Activated CD4-positive, alpha-beta T cell treated with anti-CD3 and anti-CD28 coated beads for 36 hours (primary cell): ENCODE measurements around the gene NHLRC4. TPM values are rescaled to one million over a fixed set of nuclear protein-coding genes. Genes with fewer than 3 reads are reported as not detected.

Experiments used
- ATAC-seq: fragments of 200-7000 bp; cut with Tn5 transposase; one replicate; pipeline ENCODE4 v1.10.0; 2021; ENCODE audit warnings: mild to moderate bottlenecking, moderate library complexity
- CTCF ChIA-PET: fragments of 350-600 bp; sonication (Branson Sonifier 250); formaldehyde crosslinking; loops from one replicate; lab custom pipeline; 2021; ENCODE audit warnings: antibody characterized with exemption; lab: Charles Lee
- POLR2A ChIA-PET: fragments of 350-600 bp; sonication (Branson Sonifier 250); formaldehyde crosslinking; loops from one replicate; lab custom pipeline; 2021; ENCODE audit warnings: antibody characterized with exemption, inconsistent platforms; lab: Charles Lee
- DNase-seq: peaks from one replicate; pipeline ENCODE4 v3.0.0-alpha.2; 2020
- H3K27ac Mint-ChIP-seq: one replicate; pipeline ENCODE4 v1.8.0; 2021; ENCODE audit warnings: mixed read lengths
- H3K27me3 Mint-ChIP-seq: one replicate; pipeline ENCODE4 v1.8.0; 2021; ENCODE audit warnings: mixed read lengths
- H3K36me3 Mint-ChIP-seq: one replicate; pipeline ENCODE4 v1.8.0; 2021; ENCODE audit warnings: low read depth, mixed read lengths
- H3K4me1 Mint-ChIP-seq: one replicate; pipeline ENCODE4 v1.8.0; 2021; ENCODE audit warnings: mixed read lengths
- H3K4me3 Mint-ChIP-seq: one replicate; pipeline ENCODE4 v1.8.0; 2021; ENCODE audit warnings: mild to moderate bottlenecking, moderate library complexity, mixed read lengths
- H3K9me3 Mint-ChIP-seq: one replicate; pipeline ENCODE4 v1.8.0; 2021; ENCODE audit warnings: low read depth, mixed read lengths
- intact Hi-C, 2 experiments: fragments of 100-400 bp; cut with DNase I in 1 of 2; cut with micrococcal nuclease in 1 of 2; formaldehyde crosslinking; loops; one replicate each; pipeline versions ENCODE4 v1.14.2 to v1.15.1; 2022 to 2024; cut with DNase I, micrococcal nuclease
- total RNA-seq, 2 experiments: library from RNA; stranded (reverse); gene quantifications; one replicate each; pipeline ENCODE4 v1.2.3, GENCODE V29; 2021

The NHLRC4 gene
- total RNA-seq, 2 experiments from 2014 or later, result 0.19 to 0.87 TPM

DNA sequence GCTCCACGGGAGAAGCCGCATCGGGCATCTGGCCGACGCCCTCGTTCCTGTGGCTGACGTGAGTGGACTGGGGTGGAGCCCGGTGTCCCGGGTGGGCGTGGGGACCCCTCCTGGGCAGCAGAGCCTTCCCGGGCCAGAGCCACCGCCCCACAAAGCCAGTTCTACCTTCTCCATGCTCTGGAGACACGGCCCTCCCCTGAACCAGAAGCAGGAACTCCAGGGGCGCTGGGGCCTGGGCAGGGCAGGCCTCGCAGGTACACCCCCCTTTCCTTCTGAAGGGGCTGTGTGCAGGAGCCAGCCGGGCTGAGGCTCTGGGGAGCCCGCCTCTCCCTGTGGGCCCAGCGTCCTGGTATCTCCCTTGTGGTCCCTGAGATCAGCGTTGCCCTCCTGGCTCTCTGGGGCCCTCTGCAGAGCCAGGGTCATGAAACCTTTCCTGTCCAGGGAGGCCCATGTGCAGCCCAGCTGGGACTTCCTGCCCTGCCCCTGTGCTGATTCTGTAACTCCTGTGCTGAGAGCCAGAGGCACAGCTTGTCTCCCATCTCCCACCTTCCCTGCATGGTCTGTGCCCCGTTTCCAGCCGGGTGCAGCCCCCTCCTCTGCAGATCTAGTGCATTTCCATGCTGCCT lies 9.5 kb downstream of the NHLRC4 start:
- peaks cover 4% of the 10 kb centered on the region for H3K4me1 Mint-ChIP-seq

DNA sequence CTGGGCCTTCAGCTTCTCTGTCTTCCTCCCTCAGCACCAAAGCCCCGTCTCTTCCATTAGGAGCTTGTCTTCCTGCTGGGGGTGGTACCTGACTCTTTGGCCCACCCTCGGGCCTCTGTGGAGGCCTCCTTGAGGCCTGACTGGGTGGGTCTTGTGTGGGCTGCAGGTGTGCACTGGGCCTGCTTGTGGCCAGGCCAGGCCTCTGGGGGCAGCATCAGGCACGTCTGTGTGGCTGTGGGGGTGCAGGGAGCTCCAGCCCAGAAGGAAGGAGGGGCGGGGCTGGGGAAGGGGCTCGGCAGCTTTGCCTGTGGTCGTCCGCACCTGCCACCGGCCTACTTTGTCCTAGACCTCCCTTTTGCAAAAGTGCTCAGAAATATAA lies 10.0 kb downstream of the NHLRC4 start:
- DNase-seq, result no peak
- Mint-ChIP-seq H3K4me1 (no peaks in the 10 kb centered on the region), H3K27me3 (no peaks in the 10 kb centered on the region), H3K4me3 (no peak overlapping the region), H3K9me3 (no peaks in the 10 kb centered on the region), H3K36me3 (no peaks in the 10 kb centered on the region), H3K27ac (no peak overlapping the region)
- ChIA-PET CTCF (interaction anchor here (0.6 to 0.7 kb wide), 2 partner anchors 32 to 248 kb away, joined by 3 to 4 read pairs; no protein-coding TSS in a partner anchor), POLR2A (no interaction called here)
- ATAC-seq, result no peak
- intact Hi-C loops, result no loop called here

More for the DNA sequence above, 9.5 kb downstream of the NHLRC4 start:
- DNase-seq, result no peak
- no peak for ATAC-seq
- intact Hi-C loops, result no loop called here
- H3K9me3 Mint-ChIP-seq, result no peaks in the 10 kb centered on the region
- H3K27ac Mint-ChIP-seq, result no peak overlapping the region
- H3K27me3 Mint-ChIP-seq, result no peaks in the 10 kb centered on the region
- no peak overlapping the region for H3K4me3 Mint-ChIP-seq
- ChIA-PET POLR2A (no interaction called here), CTCF (interaction anchor here (0.6 to 0.7 kb wide), 2 partner anchors 33 to 248 kb away, joined by 3 to 4 read pairs; no protein-coding TSS in a partner anchor)
- no peaks in the 10 kb centered on the region for H3K36me3 Mint-ChIP-seq

GRCh38 chr16:577796-578195 lies 11.0 kb downstream of the NHLRC4 start:
- Mint-ChIP-seq H3K9me3 (no peaks in the 10 kb centered on the region), H3K36me3 (no peaks in the 10 kb centered on the region), H3K27me3 (no peaks in the 10 kb centered on the region), H3K4me3 (no peak overlapping the region), H3K4me1 (no peaks in the 10 kb centered on the region), H3K27ac (no peak overlapping the region)
- DNase-seq (no peak), ATAC-seq (no peak)
- intact Hi-C loops, result loop anchor here (2.0 kb wide), 2 partner anchors 33 to 91 kb away; partner anchors contain the start of gene RHOT2 (in 1 of the 2)
- CTCF ChIA-PET, result no interaction called here
- POLR2A ChIA-PET, result no interaction called here

DNA sequence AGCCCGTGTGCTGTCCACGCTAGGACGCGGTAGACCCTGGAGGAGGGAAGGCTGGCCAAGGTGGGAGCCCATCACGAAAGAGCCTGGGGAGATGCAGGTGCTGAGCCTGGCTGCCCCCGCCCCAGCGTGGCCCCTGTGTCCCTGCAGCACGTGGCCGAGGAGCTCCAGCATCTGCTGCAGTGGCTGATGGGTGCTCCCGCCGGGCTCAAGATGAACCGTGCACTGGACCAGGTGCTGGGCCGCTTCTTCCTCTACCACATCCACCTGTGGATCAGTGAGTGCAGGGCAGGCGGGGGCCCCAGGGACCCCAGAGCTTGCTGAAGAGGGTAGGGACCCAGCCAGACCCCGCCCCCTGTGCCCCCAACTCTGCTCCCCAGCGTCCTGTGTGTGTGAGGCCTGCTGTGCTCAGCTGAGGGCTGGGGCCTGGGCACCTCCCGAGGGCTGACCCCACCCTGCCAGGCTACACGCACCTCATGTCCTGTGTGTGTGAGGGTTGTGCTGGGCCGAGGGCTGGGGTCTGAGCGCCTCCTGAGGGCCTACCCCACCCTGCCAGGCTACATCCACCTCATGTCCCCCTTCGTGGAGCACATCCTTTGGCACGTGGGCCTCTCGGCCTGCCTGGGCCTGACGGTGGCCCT lies 11.5 kb downstream of the NHLRC4 start:
- Mint-ChIP-seq H3K4me3 (no peak overlapping the region), H3K9me3 (no peaks in the 10 kb centered on the region), H3K4me1 (no peaks in the 10 kb centered on the region), H3K36me3 (no peaks in the 10 kb centered on the region), H3K27me3 (no peaks in the 10 kb centered on the region), H3K27ac (no peak overlapping the region)
- CTCF ChIA-PET, result no interaction called here
- POLR2A ChIA-PET, result no interaction called here
- DNase-seq (no peak), ATAC-seq (no peak)
- intact Hi-C loops, result loop anchor here (2.0 kb wide), 2 partner anchors 32 to 90 kb away; partner anchors contain the start of gene RHOT2 (in 1 of the 2)

DNA sequence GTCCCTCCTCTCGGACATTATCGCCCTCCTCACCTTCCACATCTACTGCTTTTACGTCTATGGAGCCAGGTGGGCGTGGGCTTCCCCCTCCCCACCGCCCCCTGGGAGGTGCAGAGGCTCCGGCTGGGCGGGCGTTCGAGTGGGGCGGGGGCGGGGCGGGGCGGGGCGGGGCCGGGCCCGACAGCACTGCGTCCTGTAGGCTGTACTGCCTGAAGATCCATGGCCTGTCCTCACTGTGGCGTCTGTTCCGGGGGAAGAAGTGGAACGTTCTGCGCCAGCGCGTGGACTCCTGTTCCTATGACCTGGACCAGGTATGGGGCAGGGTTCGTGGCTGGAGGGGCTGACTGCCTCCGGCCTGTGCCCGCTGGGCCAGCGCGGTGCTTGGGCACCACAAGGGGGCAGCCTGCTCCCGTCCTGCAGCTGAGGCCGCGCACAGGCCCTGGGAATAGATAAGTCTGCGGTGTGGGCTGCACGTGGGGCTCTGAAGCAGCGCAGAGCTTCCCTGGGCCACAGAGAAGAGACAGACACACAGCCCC lies 12.1 kb downstream of the NHLRC4 start:
- ChIA-PET CTCF (interaction anchor here (0.9 kb wide), 1 partner anchor 26 kb away, joined by 4 read pairs; no protein-coding TSS in a partner anchor), POLR2A (no interaction called here)
- intact Hi-C loops, result loop anchor here (1.0 to 2.0 kb wide), 5 partner anchors 32 to 105 kb away; partner anchors contain the start of genes JMJD8 (in 1 of the 2) and RHOT2 (in 1 of the 2)
- Mint-ChIP-seq H3K27me3 (no peaks in the 10 kb centered on the region), H3K9me3 (no peaks in the 10 kb centered on the region), H3K4me1 (no peaks in the 10 kb centered on the region), H3K36me3 (no peaks in the 10 kb centered on the region), H3K27ac (no peak overlapping the region), H3K4me3 (no peak overlapping the region)
- peak; percentile 94 for ATAC-seq
- DNase-seq, result peak; percentile 85

DNA sequence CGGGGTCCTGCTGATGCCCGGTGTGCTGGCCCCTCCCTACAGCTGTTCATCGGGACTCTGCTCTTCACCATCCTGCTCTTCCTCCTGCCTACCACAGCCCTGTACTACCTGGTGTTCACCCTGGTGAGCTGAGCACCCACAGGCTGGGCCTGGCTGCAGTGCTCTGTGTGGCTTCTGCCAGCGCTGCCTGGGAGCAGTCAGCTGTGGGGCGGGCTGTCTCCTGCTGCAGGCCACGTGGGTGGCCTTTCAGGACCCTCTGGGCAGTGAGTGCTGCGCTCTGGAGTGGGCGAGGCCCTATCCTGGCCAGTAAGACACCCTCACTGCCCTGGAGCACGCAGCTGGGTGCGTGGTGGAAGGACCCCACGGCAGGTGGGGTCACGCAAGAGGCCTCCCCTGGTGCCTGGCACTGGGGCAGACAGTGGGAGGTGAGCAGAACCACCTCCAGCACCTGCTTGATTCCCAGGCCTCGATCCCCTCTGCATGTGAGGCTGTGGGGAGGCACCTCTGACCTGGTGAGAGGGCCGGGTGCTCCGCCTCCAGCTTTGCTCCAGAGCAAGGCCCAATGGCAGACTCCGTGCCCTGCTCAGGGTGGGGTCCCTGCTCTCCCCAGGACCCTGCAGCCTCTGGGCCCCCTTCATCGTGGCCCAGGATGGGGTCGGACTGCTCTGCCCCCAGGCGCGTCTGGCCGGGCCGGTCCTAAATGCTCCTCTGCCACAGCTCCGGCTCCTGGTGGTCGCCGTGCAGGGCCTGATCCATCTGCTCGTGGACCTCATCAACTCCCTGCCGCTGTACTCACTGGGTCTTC lies 13.5 kb downstream of the NHLRC4 start:
- no peaks in the 10 kb centered on the region for H3K36me3 Mint-ChIP-seq
- ChIA-PET CTCF (interaction anchor here (0.6 to 0.9 kb wide), 3 partner anchors 13 to 47 kb away, joined by 3 to 4 read pairs (median 3); no protein-coding TSS in a partner anchor), POLR2A (interaction anchor here (0.7 kb wide), 1 partner anchor 186 kb away, joined by 3 read pairs; no protein-coding TSS in a partner anchor)
- DNase-seq (no peak), ATAC-seq (no peak)
- H3K4me1 Mint-ChIP-seq, result no peaks in the 10 kb centered on the region
- H3K9me3 Mint-ChIP-seq, result no peaks in the 10 kb centered on the region
- no peak overlapping the region for H3K27ac Mint-ChIP-seq
- H3K4me3 Mint-ChIP-seq, result no peak overlapping the region
- H3K27me3 Mint-ChIP-seq, result no peaks in the 10 kb centered on the region
- intact Hi-C loops, result no loop called here

DNA sequence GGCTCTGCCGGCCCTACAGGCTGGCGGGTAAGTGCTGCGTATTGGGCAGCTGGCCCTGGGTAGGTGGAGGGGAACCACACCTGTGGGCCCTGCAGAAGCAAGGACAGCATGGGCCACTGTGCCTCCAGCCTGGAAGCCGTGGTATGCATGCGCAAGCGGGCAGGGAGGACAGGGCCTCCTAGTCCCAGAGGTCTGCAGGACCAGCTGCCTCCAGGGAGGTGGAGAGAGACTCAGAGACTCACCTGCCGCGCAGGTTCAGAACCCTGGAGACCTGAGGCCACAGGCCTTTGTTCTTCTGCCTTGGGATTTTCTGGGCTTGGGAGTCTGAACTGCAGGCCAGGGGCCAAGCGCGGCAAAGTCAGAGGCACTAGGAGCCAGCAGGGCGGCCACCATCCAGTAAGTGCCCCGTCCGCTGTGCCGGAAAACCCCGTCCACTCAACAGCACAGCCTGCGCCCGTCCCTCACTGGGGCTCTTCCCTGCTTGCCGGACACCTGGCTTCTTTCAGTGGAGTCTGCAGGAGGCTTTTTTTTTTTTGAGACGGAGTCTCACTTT lies 14.2 kb downstream of the NHLRC4 start:
- Mint-ChIP-seq H3K36me3 (no peaks in the 10 kb centered on the region), H3K9me3 (no peaks in the 10 kb centered on the region), H3K4me1 (no peaks in the 10 kb centered on the region), H3K27me3 (no peaks in the 10 kb centered on the region), H3K4me3 (no peak overlapping the region), H3K27ac (no peak overlapping the region)
- intact Hi-C loops, result no loop called here
- POLR2A ChIA-PET, result no interaction called here
- CTCF ChIA-PET, result interaction anchor here (0.6 to 0.7 kb wide), 2 partner anchors 14 to 47 kb away, joined by 3 read pairs; no protein-coding TSS in a partner anchor
- no peak for ATAC-seq
- no peak for DNase-seq

DNA sequence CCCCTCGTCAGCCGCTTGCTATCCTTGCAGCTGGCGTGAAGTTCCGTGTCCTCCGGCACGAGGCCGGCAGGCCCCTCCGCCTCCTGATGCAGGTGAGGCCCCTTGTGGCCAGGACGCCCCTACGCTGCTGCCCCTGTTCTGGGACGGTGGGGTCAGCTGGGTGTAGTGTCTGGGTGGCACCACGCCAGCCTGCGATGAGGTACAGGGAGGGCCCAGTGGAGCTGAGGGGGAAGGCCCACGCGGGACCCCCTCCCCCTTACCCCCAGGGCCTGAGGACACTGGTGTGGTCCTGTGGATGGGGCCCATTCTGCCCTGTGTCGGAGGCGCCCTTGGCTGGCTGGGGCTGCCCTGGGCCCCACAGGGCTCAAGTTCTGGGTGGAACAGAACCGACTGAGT lies 15.4 kb downstream of the NHLRC4 start:
- Mint-ChIP-seq H3K36me3 (peaks cover 1% of the 10 kb centered on the region), H3K4me3 (no peak overlapping the region), H3K9me3 (no peaks in the 10 kb centered on the region), H3K27me3 (no peaks in the 10 kb centered on the region), H3K27ac (no peak overlapping the region), H3K4me1 (peaks cover 2% of the 10 kb centered on the region)
- ChIA-PET POLR2A (no interaction called here), CTCF (no interaction called here)
- intact Hi-C loops, result no loop called here
- no peak for ATAC-seq
- no peak for DNase-seq

DNA sequence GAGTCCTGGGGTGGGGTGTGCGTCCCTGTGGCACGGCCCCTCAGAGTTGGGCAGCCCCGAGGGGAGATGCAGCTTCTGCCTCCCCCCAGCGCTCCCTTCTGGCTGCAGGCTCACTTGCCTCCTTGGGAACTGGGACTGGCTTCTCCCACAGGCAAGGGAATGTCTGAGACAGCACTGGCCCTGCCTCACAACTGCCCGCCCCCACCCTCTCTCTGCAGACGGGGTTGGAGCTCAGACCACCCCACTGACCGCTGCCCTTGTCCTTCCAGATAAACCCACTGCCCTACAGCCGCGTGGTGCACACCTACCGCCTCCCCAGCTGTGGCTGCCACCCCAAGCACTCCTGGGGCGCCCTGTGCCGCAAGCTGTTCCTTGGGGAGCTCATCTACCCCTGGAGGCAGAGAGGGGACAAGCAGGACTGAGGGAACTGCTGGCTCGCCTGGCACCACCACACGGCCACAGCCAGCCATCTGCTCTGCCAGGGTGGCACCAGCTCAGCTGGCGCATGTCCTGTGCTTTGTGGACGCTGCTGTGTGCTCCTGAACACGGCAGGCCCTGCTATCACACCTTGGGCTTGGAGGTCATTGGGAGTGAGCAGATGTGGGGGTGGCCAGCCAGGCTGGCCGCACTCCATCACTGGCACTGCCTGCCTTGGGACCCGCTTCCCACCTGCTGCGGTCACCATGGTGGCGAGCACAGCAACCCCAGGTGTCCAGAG lies 16.0 kb downstream of the NHLRC4 start:
- ATAC-seq (no peak), DNase-seq (no peak)
- H3K27ac Mint-ChIP-seq, result no peak overlapping the region
- H3K9me3 Mint-ChIP-seq, result no peaks in the 10 kb centered on the region
- H3K36me3 Mint-ChIP-seq, result peaks cover 4% of the 10 kb centered on the region
- POLR2A ChIA-PET, result no interaction called here
- peaks cover 5% of the 10 kb centered on the region for H3K4me1 Mint-ChIP-seq
- CTCF ChIA-PET, result no interaction called here
- intact Hi-C loops, result no loop called here
- no peak overlapping the region for H3K4me3 Mint-ChIP-seq
- H3K27me3 Mint-ChIP-seq, result no peaks in the 10 kb centered on the region

GRCh38 chr16:583470-583814 lies 16.6 kb downstream of the NHLRC4 start:
- H3K36me3 Mint-ChIP-seq, result peaks cover 11% of the 10 kb centered on the region

More at GRCh38 chr16:583470-583814, 16.6 kb downstream of the NHLRC4 start:
- ATAC-seq, result no peak
- no peaks in the 10 kb centered on the region for H3K9me3 Mint-ChIP-seq
- H3K27me3 Mint-ChIP-seq, result no peaks in the 10 kb centered on the region
- H3K27ac Mint-ChIP-seq, result no peak overlapping the region
- DNase-seq, result no peak
- peaks cover 5% of the 10 kb centered on the region for H3K4me1 Mint-ChIP-seq
- H3K4me3 Mint-ChIP-seq, result no peak overlapping the region
- POLR2A ChIA-PET, result no interaction called here
- intact Hi-C loops, result no loop called here
- CTCF ChIA-PET, result no interaction called here
